Measurements from ENCODE around the gene INHBA. TPM values are rescaled to one million over a fixed set of nuclear protein-coding genes. Genes with fewer than 3 reads are reported as not detected.
A peak's percentile ranks its signal among the peaks of the same experiment; 100 is the strongest.

INHBA gene
- total and polyA plus RNA-seq, 2 donors (not counting 3 experiments of a cell fraction or from before 2014, with no cell fraction given), result 22.9 to 23.2 TPM

DNA sequence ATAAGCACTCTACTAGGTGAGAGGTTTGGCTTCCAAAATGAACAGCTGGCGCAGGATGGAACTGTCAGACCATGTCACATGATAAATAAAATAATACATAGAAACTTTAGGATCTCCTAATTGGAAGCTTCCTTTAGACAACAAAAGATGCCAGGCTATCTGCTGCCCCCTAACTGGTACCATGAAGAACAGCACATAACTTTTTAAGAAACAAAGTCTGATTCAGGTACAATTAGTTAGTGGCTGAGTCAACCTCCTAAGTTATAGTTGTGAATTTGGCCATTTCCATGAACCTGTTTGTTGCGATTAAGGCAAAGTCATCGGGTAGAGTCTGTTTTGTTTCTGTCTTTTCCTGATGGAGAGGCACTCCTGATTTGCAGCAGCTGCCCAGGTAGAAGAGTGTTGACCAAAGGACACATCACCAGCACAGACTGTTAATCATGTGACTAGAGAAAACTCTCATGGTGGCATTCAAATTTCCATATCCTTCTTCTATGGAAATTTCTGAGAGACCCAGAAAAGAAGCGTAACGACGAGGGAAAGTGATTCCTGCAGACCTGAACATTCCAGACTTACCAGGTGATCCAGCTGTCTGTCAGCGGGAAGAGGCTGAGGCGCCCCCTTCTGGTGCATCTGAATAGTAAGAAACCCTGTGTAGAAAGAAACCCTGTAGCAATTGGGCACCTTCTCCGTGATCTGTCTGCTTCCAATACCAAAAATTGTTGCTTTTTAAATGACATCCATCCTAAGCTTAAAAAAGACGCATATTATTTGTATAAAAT lies 8.6 kb upstream of the INHBA start:
- H3K36me3 ChIP-seq (ENCODE audit: control insufficient read depth in 2 of 2, extremely low read depth in 1 of 2, insufficient read depth in 2 of 2, low read length in 2 of 2), result no peaks in the 10 kb centered on the region
- H3K27me3 ChIP-seq (ENCODE audit: control insufficient read depth in 2 of 2, insufficient read depth in 2 of 2, low read length in 2 of 2), result peaks cover 0 to 2% of the 10 kb centered on the region in 2 experiments
- dilution Hi-C loops (cut with MboI; ENCODE audit: extremely low pct_ligation_motif_present, low sequenced_read_pairs), result no loop called here
- intact Hi-C loops (cut with micrococcal nuclease), result loop anchor here (1.0 kb wide), 4 partner anchors 708 to 1479 kb away; no protein-coding TSS in a partner anchor
- FAIRE-seq (peak; percentile 73), DNase-seq (ENCODE audit: low read depth, low spot score) (peak; percentile 48)
- ChIA-PET CTCF (interaction anchor here (0.7 to 4.4 kb wide), 40 partner anchors 9 to 1815 kb away, joined by 3 to 68 read pairs (median 4); partner anchors contain the start of gene INHBA), POLR2A (no interaction called here)
- no peak overlapping the region for H3K9ac ChIP-seq (replicated peaks; ENCODE audit: extremely low read depth, insufficient read depth, low read length)
- H3K4me3 ChIP-seq (replicated peaks in 1 of 3; ENCODE audit: insufficient read depth in 1 of 3, low read depth in 1 of 3, low read length in 3 of 3), result no peak overlapping the region
- no peak overlapping the region for H3K27ac ChIP-seq (ENCODE audit: insufficient read depth, low read depth, low read length)
- BruUV-seq (replicated peaks), result no TSS peak
- H3K4me1 ChIP-seq (ENCODE audit: control insufficient read depth, extremely low read depth, insufficient read depth, low read length), result no peaks in the 10 kb centered on the region
- H3K9me1 ChIP-seq (replicated peaks; ENCODE audit: control insufficient read depth, extremely low read depth, insufficient read depth, low read length), result no peaks in the 10 kb centered on the region
- no peaks in the 10 kb centered on the region for H4K20me1 ChIP-seq (replicated peaks; ENCODE audit: control insufficient read depth, extremely low read depth, insufficient read depth, low read length)
- no peaks in the 10 kb centered on the region for H3K9me3 ChIP-seq (replicated peaks; ENCODE audit: control insufficient read depth, insufficient read depth, low read length)
- no peaks in the 10 kb centered on the region for H3K79me2 ChIP-seq (ENCODE audit: control insufficient read depth, insufficient read depth, low read length)
- no peak for TF ChIP-seq POLR2A (IDR thresholded peaks at IDR 0.05; ENCODE audit: low read depth, low read length)
- TF ChIP-seq, protein P1, sequence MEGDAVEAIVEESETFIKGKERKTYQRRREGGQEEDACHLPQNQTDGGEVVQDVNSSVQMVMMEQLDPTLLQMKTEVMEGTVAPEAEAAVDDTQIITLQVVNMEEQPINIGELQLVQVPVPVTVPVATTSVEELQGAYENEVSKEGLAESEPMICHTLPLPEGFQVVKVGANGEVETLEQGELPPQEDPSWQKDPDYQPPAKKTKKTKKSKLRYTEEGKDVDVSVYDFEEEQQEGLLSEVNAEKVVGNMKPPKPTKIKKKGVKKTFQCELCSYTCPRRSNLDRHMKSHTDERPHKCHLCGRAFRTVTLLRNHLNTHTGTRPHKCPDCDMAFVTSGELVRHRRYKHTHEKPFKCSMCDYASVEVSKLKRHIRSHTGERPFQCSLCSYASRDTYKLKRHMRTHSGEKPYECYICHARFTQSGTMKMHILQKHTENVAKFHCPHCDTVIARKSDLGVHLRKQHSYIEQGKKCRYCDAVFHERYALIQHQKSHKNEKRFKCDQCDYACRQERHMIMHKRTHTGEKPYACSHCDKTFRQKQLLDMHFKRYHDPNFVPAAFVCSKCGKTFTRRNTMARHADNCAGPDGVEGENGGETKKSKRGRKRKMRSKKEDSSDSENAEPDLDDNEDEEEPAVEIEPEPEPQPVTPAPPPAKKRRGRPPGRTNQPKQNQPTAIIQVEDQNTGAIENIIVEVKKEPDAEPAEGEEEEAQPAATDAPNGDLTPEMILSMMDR (IDR thresholded peaks at IDR 0.05; ENCODE audit: extremely low read depth in 1 of 2, insufficient read depth in 1 of 2, low read depth in 1 of 2, low read length in 2 of 2), result peak; percentile 52 to 69
- H2AFZ ChIP-seq (ENCODE audit: low read depth, low read length), result no peak overlapping the region
- no peak overlapping the region for H3K4me2 ChIP-seq (ENCODE audit: insufficient read depth, low read length)

DNA sequence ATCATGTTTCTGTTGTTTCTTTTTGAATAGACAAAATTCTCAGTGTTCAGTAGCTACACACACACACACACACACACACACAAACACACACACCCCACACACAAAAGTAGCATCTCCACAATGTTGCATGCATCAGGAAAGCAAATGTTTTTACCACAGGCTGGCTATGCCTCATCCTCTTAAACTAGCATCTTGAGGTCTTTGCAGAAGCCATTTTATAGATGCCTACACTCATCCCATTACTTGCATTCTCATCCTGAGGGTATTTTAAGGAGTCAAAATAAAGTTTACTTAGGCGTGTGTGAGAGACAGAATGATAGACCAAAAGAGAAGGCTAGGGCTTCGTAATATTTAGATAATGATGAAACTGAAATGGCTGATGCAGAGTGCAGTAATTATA lies 7.9 kb upstream of the INHBA start:
- no peak overlapping the region for H3K4me3 ChIP-seq (replicated peaks in 1 of 3; ENCODE audit: insufficient read depth in 1 of 3, low read depth in 1 of 3, low read length in 3 of 3)
- no peak for FAIRE-seq
- CTCF ChIA-PET, result interaction anchor here (0.7 to 4.4 kb wide), 37 partner anchors 9 to 1512 kb away, joined by 3 to 68 read pairs (median 4); partner anchors contain the start of gene INHBA
- TF ChIP-seq, protein P2, sequence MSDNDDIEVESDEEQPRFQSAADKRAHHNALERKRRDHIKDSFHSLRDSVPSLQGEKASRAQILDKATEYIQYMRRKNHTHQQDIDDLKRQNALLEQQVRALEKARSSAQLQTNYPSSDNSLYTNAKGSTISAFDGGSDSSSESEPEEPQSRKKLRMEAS (IDR thresholded peaks at IDR 0.05; ENCODE audit: insufficient read depth, insufficient read length), result no peak
- TF ChIP-seq FOS (IDR thresholded peaks at IDR 0.05; ENCODE audit: borderline replicate concordance, insufficient read depth, low read length) (no peak), MYC (IDR thresholded peaks at IDR 0.05; ENCODE audit: low read depth, low read length) (no peak), JUN (IDR thresholded peaks at IDR 0.05; ENCODE audit: borderline replicate concordance, insufficient read depth, insufficient read length, low read depth) (no peak), POLR2A (IDR thresholded peaks at IDR 0.05; ENCODE audit: low read depth, low read length) (no peak), EZH2 (IDR thresholded peaks at IDR 0.05; ENCODE audit: borderline replicate concordance, low read depth, low read length, severe bottlenecking) (no peak), POLR2AphosphoS5 (IDR thresholded peaks at IDR 0.05; ENCODE audit: insufficient read depth, low read depth, low read length) (no peak), GATA2 (IDR thresholded peaks at IDR 0.05; ENCODE audit: insufficient read depth, insufficient read length, low read depth, low read length) (no peak)
- TF ChIP-seq, protein P1 (IDR thresholded peaks at IDR 0.05; ENCODE audit: extremely low read depth in 1 of 2, insufficient read depth in 1 of 2, low read depth in 1 of 2, low read length in 2 of 2), result no peak
- dilution Hi-C loops (cut with MboI; ENCODE audit: extremely low pct_ligation_motif_present, low sequenced_read_pairs), result no loop called here
- no peaks in the 10 kb centered on the region for H3K9me1 ChIP-seq (replicated peaks; ENCODE audit: control insufficient read depth, extremely low read depth, insufficient read depth, low read length)
- H3K9me3 ChIP-seq (replicated peaks; ENCODE audit: control insufficient read depth, insufficient read depth, low read length), result no peaks in the 10 kb centered on the region
- no peak overlapping the region for H3K27ac ChIP-seq (ENCODE audit: insufficient read depth, low read depth, low read length)
- H3K4me1 ChIP-seq (ENCODE audit: control insufficient read depth, extremely low read depth, insufficient read depth, low read length), result peaks cover 4% of the 10 kb centered on the region
- BruUV-seq (replicated peaks), result no TSS peak
- no peaks in the 10 kb centered on the region for H3K27me3 ChIP-seq (ENCODE audit: control insufficient read depth in 2 of 2, insufficient read depth in 2 of 2, low read length in 2 of 2)
- H3K9ac ChIP-seq (replicated peaks; ENCODE audit: extremely low read depth, insufficient read depth, low read length), result no peak overlapping the region
- H3K36me3 ChIP-seq (ENCODE audit: control insufficient read depth in 2 of 2, extremely low read depth in 1 of 2, insufficient read depth in 2 of 2, low read length in 2 of 2), result no peaks in the 10 kb centered on the region
- intact Hi-C loops (cut with micrococcal nuclease), result loop anchor here (1.0 kb wide), 4 partner anchors 708 to 1479 kb away; no protein-coding TSS in a partner anchor
- no peak overlapping the region for H2AFZ ChIP-seq (ENCODE audit: low read depth, low read length)
- DNase-seq (ENCODE audit: low read depth, low spot score), result no peak
- no peaks in the 10 kb centered on the region for H4K20me1 ChIP-seq (replicated peaks; ENCODE audit: control insufficient read depth, extremely low read depth, insufficient read depth, low read length)
- POLR2A ChIA-PET, result no interaction called here
- no peaks in the 10 kb centered on the region for H3K79me2 ChIP-seq (ENCODE audit: control insufficient read depth, insufficient read depth, low read length)
- H3K4me2 ChIP-seq (ENCODE audit: insufficient read depth, low read length), result no peak overlapping the region
